ENCODE measurements around the gene ACTN2.
"Not testable (repeated sequence)": the region's sequence is repeated elsewhere in the genome, so short reads cannot be mapped to it uniquely, and the experiment has no call there.

ACTN2 gene

DNA sequence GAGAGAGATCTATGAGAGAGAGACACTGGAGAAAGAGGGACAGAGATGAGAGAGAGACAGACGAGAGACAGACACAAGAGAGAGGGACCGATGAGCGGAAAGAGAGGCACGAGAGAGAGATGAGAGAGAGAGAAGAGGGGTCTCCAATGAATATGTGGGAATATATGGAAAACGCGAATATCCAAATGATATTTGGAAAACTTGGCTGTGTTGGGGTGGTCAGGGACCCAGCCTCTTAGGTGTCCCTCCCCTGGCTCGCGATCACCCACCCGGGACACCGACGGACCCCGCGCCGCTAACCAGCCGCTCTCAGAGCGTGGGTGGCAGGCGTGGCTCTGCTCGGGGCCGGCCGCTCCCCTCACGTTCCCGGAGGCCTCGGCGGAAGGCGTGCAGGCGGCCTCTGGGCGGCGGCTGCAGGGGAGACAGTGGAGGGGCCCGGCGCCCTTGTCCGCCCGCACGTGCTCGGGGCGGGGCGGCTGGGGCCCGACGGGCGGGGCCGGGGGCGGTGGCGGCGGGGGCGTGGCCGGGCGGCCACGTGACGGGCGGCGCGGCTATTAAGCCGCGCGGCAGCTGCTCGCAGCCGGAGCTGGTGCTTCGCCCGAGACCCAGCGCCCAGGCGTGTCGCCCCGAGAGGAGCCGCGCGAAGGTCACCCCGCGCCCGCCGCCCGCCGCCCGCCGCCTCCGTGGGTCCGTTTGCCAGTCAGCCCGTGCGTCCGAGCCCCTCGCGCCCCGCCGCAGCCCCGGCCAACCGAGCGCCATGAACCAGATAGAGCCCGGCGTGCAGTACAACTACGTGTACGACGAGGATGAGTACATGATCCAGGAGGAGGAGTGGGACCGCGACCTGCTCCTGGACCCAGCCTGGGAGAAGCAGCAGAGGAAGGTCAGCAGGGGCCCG lies at the start of gene ACTN2:
Gene ACTN2, plus strand, starts transcription at position 583 of the 898 bp plus-strand sequence. Its CDS starts 175 bp downstream, at position 758.
- peak; percentile 47 for DNase-seq (ENCODE audit: low spot score)

DNA sequence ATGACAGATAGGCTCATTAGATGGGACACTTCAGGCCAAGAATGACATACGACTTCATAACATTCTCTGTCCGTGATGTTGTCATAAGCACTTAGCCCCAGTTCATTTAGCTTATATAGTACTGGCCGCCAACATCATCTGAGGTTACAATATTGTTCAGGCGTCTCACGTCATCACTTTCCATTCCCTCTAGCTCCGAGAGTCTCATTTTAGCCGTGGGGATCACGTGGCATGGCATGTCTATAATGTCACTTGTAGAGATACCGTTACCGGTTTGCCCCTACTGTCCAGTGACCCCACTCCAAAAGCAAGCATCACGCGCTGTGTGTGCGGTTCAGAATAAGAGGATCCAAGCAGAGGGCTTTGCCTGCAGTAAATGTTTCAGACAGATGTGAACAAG lies 47.4 kb upstream of the ACTN2 start:
- no peak for DNase-seq (ENCODE audit: low spot score)

DNA sequence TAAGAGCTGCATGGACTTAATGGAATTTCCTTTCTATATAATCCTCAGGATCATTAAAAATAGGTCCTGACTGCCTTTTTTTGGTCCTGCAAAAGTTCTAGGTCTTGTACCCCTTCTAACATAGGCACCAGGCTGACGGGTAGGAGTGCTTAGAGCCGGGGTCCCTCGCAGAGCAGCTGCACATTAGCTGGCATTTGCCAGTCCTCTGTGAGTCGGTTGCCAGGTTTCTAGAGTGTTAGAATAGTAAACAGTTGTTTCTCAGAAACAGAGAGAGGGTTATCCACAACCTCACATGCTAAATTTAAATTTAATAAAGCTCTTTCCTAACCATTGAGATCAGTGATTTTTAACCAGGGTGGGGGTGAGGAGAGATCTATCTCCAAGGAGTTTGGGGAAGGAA lies 46.6 kb upstream of the ACTN2 start:
- DNase-seq (ENCODE audit: low spot score) = no peak

DNA sequence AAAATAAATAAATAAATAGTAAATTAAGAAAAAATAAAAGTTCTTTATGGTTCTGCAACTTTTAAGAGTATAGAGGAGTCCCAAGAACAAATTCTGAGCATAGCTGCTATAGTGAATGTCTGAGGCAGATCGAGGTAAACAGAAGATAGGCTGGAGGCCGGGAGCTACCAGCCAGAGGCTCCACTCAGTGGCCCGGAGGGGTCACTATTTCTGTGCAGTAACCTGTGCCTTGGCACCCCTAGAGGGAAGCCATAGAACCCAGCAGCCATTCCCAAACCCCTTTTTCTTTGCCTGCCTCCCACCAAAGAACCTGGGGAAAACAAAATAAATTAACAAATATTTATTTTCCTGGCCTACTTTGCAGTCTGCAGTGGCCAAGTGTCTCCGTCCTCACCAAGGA lies 43.5 kb upstream of the ACTN2 start:
- DNase-seq (ENCODE audit: low spot score) = no peak

DNA sequence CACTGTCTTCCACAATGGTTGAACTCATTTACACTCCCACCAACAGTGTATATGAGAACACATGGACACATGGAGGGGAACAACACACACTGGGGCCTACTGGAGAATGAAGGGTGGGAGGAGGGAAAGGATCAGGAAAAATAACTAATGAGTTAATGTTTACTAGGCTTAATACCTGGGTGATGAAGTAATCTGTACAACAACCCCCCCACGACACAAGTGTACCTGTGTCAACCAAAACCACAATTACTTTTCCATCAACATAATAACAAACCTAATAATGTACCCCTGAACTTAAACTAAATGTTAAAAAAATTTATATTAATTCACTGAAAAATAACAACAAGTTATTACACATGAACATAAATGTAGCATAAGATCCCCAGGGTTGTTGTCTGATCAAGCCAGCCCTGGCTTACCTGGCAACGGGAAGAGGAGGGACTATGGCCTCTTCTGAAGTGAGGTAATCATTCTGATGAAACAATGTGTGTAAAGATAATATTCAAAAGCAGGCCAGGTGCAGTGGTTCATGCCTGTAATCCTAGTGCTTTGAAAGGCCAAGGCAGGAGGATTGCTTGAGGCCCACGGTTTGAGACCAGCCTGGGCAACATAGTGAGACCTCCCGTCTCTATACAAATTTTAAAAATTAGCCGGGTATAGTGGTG lies 41.2 kb upstream of the ACTN2 start:
- no peak for DNase-seq (ENCODE audit: low spot score)

DNA sequence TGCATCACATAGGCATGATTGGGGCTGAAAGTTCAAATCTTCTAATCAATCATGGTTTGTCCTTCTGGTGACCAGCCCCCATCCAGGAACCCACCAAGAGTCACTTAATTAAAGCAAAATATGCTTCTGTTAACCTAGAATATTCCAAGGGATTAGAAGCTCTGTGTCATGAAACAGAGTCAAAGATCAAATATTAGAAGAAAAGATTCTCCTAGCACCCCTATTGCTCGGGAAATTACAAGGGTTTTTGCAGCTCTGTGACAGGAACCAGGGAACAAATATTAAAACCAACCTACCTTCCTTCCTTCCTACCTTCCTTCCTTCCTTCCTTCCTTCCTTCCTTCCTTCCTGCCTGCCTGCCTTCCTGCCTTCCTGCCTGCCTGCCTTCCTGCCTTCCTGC lies 31.8 kb upstream of the ACTN2 start:
- no peak for DNase-seq (ENCODE audit: low spot score)

DNA sequence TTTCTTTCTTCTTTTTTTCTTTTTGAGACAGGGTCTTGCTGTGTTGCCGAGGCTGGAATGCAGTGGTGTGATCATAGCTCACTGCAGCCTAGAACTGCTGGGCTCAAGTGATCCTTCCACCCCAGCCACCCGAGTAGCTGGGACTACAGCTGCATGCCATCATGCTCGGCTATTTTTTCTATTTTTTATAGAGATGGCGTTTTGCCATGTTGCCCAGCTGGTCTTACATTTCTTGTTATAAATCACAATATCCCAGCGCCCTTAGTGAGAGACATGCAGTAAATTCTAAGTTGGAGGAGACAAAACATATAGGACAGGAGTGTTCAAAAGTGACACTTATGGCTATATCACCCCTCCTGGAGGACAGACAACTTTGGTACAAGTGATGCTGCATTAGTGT lies 31.3 kb upstream of the ACTN2 start:
- DNase-seq (ENCODE audit: low spot score) = no peak

DNA sequence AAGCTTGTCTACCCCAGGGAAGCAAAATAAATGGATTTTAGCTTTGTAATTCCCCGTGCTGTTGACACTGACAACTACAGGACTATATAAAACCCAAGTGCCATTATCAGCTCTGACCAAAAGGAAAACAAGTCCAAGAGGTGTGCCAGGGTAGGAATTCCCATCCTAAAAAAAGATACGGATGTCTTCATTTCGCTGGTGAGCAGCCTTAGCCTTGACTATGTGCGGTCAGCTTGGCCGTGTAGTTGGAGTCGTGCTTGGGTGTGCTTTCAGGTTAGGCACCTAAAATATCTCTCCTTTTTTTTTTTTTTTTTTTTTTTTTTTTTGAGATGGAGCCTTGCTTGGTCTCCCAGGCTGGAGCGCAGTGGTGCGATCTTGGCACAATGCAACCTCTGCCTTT lies 28.9 kb upstream of the ACTN2 start:
- DNase-seq (ENCODE audit: low spot score) = no peak

DNA sequence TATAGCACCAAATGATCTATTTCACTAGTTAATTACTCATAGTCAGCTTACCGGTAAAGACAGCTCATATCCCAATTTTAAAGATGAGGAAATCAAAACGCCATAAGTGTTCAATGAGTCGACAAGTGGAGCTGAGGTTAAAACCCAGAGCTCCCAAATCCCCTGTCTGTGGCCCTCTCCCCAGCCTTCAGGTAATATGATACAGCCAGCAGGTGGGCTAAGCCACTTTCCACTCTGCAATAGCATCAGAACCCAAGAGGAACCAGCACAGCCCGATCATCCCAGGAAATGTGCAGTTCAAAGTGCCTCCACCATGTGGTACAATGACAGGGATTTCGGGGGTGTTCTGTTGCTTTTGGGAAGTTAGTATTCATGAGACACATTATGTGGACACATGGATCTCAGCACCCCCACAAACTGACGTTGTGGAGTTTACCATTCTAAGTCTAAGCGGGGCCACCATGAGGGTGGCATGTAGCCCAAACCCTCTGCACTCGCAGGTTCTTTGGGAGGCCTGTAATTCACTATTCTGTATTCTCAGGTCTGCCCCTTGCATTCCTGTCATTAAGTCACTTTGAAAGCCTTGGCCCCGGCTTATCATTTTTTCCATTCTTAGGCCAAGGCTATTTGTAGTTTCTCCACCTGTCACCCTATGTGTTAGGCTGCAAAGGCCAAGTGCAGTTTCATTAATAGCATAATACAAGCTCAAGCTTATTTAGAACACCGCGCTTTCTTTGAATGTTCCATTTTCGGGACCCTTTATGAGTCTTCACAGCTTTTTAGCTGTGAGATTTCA lies 26.3 kb upstream of the ACTN2 start:
- no peak for DNase-seq (ENCODE audit: low spot score)

DNA sequence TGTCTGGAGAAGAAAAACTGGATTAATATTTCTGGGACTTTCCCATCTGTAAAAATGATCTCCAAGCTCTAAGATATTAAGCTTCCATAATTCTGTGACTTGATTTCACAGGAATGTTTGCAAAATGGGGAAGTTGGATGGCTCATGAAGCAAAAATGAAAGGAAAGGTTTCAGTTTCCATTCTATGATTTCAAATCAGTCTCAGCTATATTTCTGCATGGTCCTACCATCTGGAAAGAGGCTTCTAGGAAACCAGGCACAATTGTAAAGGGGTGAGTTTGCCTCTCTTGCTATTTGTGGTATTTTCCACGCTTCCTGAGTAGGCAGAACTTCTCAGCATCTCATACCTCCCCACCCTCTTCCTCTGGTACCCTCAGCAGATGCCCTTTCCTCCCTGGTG lies 22.4 kb upstream of the ACTN2 start:
- peak; percentile 25 for DNase-seq (ENCODE audit: low spot score)

DNA sequence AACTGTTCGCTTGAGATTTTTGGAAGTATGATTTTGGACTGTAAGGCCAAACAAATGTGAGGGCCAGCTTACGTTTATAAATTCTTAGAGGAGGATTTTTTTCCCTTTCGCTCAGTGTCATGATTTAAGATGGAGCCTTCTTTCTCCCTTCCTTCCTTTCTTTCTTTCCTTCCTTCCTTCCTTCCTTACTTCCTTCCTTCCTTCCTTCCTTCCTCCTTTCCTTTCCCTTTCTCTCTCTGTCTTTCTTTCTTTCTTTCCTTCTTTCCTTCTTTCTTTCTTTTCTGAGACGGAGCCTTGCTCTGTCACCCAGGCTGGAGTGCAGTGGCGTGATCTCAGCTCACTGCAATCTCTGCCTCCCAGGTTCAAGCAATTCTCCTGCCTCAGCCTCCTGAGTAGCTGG lies 17.4 kb upstream of the ACTN2 start:
- not testable (repeated sequence) for DNase-seq (ENCODE audit: low spot score)

DNA sequence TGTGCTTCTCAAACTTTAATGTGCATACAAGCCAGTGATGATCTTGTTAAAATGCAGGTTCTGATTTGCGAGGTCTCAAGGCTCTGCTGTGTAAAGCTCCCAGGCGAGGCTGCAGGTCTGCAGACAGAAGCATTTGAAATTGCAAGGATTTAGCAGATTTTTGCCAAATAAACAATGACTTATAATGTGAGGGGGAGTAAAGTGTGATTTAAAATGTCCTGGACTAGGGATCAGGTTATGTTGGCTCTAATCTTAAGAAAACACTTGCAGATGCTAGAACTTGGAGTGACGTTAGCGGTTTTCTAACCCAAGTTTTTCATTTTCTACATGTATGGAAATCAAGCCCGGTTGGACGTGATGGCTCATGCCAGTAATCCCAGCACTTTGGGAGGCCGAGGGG lies 16.2 kb upstream of the ACTN2 start:
- DNase-seq (ENCODE audit: low spot score) = no peak

DNA sequence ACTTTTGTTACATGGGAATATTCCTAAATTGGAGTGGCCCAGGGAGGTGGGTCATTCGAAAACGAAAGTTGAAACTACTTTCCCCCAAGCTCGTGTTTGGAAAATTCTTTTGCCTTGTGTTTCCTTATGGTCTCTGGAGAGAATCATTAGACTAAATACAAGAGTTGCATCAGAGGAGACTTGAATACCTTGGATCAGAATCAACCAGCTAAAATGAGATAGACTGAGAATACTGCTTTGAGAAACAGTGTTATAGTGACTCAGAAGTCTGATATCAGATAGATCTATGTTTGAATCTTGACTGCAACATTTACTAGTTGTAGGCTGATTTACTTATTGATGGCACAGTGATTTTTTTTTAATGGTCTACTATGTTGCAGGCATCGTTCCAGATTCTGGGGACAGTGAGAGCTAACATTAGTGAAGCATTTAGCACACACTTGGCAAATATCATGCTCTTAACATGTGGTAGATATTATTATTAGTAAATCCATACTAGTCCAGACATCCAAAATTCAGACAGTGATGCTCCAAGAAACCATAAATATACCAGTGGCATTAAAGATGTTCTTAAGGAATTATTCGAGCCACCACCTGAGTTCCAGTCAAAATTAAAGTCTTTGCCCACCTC lies 12.9 kb upstream of the ACTN2 start:
- peak; percentile 26 for DNase-seq (ENCODE audit: low spot score)

DNA sequence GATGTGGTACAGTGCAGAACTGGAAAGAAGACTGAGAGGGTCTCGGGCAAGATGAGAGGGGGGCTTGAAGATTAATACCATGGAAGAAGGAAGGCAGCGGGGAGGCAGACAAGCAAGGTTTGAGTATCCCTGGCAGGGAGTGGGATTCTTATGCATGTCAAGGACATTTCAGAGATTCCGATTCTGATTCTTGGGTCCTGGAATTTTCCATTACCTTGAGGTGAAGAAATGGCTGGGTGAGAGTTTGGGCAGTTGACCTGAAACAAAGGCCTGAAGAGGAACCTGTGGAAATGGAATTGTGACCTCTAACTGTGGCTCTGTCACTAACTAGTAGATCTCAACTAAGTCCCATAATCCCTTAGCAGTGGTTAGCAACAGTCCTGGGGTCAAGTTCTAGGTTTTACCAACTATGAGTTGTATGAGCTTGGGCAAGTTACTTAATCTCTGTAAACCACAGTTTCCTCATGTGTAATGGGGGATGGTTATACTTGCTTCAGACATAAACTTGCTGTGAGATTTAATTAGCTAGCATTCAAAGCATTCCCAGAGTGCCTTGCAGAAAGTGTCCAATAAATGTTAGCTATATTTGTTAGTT lies 8.6 kb upstream of the ACTN2 start:
- DNase-seq (ENCODE audit: low spot score) = no peak

DNA sequence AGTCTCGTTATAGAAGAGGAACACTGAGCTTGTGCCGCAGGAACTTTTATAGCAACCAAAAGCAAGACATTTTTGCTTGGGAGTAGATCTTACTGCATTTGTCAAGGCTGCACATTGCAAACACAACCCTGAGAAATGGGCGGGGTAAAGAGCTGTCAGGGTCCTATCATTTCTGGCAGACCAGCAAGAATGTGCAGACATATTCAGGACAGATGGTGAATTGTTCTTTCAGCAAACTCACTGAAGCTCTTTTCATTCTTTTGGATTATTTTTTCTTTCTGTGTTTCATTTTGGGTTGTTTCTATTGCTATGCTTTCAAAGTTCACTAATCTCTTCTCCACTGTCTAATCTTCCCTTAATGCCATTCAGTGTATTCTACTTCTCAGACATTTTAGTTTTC lies 5.1 kb upstream of the ACTN2 start:
- no peak for DNase-seq (ENCODE audit: low spot score)

DNA sequence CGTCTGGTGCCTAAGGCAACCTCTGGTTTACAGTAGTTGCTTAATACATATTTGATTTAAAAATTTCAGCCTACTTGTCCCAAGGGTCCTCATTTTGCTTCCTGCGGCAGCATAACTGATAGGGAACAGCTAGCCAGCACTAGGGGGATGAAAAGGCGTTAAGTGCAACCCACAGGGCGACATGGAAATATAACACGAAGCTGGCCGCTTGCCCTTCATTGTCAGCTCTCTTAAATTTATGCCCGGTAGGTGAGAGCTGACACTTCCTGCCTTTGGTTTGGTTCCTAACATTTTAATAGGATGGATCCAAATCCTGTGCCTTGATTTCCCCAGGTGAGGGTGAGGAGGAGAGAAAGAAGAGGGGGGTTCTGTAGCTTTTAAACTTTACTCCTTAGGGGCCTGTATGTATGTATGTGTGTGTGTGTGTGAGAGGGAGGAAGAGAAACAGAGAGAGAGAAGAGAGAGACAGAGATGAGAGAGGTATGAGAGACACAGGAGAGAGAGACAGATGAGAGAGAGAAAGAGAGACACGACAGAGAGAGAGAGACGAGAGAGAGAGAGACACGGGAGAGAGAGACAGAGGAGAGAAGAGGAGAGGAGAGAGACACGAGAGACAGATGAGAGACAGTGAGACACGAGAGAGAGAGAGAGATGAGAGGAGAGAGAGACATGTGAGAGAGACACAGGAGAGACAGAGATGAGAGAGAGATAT lies 938 bp upstream of the ACTN2 start:
- no peak for DNase-seq (ENCODE audit: low spot score)

DNA sequence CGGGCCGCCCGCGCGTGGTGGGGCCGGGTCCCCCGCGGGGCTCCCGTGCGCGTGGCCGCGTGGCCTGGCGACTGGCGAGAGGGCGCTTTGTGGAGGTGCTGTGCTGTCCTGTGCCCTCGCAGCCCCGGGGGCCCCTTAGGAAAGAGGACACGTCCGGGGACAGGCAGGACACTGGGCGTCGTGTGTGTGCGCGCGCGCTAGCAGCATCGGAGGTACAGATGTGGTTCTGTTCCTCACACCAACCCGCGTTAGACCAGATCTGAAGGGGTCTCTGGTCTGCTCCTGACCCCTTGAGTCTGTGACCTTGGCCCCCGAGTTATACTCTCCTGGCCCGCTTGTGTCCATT lies 489 bp downstream of the ACTN2 start:
- DNase-seq (ENCODE audit: low spot score) = peak; percentile 5

DNA sequence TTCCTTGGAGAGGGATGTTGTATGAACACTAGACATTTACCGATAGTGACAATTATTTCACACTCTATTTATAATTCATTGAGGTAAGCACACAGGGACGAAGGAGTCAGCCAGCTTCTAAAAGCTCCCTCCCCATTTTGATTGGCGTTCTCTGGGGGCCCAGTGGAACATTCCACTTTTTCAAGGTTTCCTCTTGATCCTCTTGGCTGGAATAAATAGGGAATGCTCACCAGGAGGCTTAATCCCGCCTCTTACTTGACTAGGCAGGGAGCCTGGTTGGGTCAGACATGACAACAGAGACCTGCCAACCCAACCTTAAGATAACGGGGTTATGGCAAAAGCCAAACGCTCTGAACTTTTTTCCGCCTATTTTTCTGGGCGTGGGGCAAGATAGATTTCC lies 974 bp downstream of the ACTN2 start:
- no peak for DNase-seq (ENCODE audit: low spot score)

DNA sequence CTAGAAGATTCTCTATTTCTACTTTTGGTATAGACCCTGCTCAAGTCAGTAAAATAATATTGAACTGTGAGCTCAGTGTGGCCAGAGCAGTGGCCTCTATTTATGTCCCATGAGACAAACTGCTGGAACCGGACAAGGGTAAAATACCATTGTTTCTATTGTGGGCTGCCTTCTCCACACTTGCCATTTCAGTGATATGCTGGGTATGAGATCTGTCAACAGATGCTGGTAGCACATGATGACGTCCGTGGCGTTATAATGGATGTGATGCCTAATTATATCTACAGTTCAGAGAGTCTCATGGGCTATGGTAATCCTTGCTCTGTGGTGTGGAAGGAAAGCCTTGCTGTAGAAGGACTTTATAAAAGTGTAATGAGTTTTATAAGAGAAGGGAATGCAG lies 2.4 kb downstream of the ACTN2 start:
- no peak for DNase-seq (ENCODE audit: low spot score)

DNA sequence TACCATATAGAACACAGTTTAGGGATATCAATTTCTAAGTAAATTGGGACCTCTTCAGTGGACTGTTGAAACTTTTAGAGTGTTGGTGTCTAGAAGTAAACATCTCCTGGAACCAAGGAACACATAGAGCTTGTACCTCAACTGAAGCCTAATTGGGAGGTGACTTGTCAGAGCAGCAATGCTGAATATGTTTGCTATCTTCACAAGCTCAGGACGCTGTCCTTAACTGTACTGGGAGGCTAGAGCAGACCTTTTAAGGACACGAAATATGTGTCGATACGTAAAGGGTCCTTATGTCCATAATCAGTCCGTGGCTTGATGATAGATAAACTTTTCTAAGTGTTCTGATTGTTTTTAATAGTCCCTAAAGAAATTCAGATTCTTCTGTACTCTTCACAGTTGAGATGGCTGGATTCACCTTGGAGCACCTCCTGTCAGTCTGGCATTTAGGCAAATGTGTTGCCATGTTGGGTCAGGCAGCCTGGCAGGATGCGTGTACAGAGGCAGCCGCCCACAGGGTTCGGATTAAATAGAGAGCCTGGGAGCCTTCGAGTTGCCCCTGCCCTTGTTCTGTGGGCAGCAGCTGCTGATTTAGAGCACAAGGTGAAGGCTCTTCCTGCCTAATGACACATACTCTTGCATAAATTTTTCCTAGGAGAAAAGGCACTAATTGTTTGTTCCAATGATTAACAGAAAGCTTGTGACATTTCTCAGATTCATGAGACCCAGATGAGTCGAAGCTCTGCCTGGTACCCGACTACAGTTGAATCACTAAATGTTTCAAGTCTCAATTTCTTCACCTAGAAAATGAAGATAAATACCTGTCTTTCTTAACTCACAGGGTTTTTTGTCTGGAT lies 3.6 kb downstream of the ACTN2 start:
- no peak for DNase-seq (ENCODE audit: low spot score)

All from GM03348 (cell line).